ENCODE measurements around the gene SYMPK.
"Not testable (repeated sequence)": the region's sequence is repeated elsewhere in the genome, so short reads cannot be mapped to it uniquely, and the experiment has no call there.

DNA sequence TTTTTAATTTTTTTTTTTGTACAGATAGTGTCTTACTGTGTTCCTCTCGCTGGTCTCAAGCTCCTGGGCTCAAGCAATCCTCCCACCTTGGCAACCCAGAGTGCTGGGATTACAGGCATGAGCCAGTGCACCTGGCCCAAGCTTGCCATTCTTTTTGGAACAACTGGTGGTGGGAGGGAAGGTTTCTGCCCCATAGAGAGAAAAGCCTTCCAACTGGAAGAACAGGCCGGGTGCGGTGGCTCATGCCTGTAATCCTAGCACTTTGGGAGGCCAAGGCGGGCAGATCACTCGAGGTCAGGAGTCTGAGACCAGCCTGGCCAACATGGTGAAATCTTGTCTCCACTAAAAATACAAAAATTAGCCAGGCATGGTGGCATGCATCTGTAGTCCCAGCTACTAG is 63.4 kb downstream of the SYMPK start:
- TF ChIP-seq, protein P1, sequence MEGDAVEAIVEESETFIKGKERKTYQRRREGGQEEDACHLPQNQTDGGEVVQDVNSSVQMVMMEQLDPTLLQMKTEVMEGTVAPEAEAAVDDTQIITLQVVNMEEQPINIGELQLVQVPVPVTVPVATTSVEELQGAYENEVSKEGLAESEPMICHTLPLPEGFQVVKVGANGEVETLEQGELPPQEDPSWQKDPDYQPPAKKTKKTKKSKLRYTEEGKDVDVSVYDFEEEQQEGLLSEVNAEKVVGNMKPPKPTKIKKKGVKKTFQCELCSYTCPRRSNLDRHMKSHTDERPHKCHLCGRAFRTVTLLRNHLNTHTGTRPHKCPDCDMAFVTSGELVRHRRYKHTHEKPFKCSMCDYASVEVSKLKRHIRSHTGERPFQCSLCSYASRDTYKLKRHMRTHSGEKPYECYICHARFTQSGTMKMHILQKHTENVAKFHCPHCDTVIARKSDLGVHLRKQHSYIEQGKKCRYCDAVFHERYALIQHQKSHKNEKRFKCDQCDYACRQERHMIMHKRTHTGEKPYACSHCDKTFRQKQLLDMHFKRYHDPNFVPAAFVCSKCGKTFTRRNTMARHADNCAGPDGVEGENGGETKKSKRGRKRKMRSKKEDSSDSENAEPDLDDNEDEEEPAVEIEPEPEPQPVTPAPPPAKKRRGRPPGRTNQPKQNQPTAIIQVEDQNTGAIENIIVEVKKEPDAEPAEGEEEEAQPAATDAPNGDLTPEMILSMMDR (IDR thresholded peaks at IDR 0.05; ENCODE audit: borderline replicate concordance, extremely low read depth, low read length, poor library complexity, severe bottlenecking): not testable (repeated sequence)
- not testable (repeated sequence) for TF ChIP-seq EZH2 (IDR thresholded peaks at IDR 0.05; ENCODE audit: borderline replicate concordance, low read depth, low read length, severe bottlenecking)
